Measurements from ENCODE around the gene FAM181A.

DNA sequence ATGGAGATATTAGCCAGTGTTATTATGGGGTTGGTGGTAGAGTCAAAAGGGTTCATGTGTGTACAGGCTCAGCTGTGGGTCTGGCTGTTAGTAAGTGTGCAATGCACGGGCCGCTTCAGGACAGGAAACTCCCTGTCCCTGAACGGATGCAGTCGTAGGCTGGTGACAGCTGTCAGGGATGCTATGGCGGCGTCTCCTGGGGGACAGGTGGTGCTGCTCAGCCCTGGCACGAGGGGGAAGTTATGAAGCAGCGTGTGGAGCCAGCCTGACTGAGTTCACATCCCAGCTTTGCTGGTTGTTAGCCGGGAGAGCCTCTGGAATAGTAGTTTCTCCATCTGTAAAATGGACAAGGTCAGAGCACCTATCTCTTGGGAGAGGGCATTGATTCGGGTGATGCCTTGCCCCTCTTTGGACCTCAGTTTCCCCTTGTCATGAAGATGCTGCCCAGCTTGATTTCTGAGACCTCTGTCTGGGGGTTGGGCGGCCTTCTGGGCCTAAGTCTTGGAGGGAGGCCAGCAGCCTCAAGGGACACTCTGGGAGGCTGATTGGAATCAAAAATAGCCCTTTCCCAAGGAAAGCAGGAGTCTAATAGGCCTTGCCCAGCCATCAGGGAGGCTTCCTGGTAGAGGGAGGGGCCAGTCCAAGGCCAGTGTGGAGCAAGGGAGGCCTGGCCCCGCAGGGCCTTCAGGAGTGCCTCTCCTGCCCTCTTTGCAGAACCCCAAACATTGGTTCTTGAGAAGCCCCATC is 42.1 kb downstream of the FAM181A start:
- TF ChIP-seq EP300 (IDR thresholded peaks at IDR 0.05; ENCODE audit: low read depth) = no peak
- TF ChIP-seq, protein P1, sequence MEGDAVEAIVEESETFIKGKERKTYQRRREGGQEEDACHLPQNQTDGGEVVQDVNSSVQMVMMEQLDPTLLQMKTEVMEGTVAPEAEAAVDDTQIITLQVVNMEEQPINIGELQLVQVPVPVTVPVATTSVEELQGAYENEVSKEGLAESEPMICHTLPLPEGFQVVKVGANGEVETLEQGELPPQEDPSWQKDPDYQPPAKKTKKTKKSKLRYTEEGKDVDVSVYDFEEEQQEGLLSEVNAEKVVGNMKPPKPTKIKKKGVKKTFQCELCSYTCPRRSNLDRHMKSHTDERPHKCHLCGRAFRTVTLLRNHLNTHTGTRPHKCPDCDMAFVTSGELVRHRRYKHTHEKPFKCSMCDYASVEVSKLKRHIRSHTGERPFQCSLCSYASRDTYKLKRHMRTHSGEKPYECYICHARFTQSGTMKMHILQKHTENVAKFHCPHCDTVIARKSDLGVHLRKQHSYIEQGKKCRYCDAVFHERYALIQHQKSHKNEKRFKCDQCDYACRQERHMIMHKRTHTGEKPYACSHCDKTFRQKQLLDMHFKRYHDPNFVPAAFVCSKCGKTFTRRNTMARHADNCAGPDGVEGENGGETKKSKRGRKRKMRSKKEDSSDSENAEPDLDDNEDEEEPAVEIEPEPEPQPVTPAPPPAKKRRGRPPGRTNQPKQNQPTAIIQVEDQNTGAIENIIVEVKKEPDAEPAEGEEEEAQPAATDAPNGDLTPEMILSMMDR (IDR thresholded peaks at IDR 0.05) = no peak
